HG02623 (cell line): ENCODE results near the gene LIF.

Experiments
- ATAC-seq: cut with Tn5 transposase; IDR thresholded peaks from one replicate; pipeline ENCODE4 v1.9.1; 2021; ENCODE audit warnings: moderate library complexity; ENCODE audit not compliant: unreplicated experiment

Gene LIF

GRCh38 chr22:30193031-30193775, 53.4 kb downstream of the LIF start:
- no peak for ATAC-seq

DNA sequence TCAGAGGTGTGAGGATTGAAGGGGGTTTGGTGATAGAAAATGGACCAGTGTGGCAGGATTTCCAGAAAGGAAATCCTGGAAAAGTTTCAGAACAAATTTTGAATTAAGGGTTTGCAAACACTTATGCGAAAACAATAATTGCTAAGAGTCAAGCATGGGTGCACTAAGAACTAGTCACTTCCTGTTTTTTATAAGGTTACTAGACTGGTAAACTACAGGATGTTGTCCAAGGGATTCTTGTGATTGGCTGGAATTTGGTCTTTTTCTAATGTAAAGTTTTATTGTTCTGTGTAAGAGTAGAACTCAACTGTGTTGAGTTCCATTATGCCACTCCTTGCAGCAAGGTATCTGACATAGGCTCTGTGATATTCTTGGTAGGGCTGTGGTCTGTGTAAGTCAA, 54.1 kb downstream of the LIF start:
- ATAC-seq = no peak

DNA sequence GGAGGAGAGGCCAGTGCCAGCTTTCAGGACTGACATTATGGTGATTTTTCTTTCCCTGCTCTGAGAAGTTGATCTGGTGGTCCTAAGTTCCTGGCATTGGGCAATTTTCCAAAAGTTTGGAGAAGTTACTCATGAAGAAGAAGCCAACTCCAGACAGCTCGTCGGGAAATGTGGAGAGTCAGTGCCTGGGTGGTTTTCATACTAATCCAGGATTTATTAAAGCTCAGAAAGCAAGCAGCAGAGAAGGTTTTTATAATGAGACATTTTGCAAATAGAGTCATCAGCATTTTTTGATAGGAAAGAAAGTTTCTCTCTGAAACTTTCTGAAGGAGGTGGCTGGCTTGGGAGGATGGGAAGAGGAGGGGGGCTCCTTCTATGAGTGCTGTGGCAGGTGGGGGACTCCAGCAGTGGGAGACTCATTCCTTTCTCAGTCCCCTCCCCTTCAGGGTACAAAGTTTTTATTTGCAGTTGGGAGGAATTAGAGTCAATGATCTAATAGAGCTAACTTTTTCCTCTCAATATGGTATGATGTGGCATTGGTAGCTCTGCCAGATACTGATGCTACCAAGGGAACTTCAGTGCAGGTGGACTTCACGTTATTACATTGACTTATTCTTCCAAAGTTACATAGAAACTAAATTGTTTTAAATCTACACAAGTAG, 55.4 kb downstream of the LIF start:
- no peak for ATAC-seq

- no peak for ATAC-seq
Measured at GRCh38 chr22:30190574-30190973, 56.0 kb downstream of the LIF start.
